Liver (tissue), 3 donors: ENCODE measurements around the gene HOXD4.

Experiments
- ATF3 ChIP-seq: IDR thresholded peaks from 2 replicates; pipeline ENCODE4 v1.6.1; 2016; ENCODE audit warnings: antibody characterized with exemption
- CTCF ChIP-seq: fragments of 150-350 bp; IDR thresholded peaks from 2 replicates; pipeline ENCODE4 v1.5.1; 2017; ENCODE audit warnings: improper control_type of control experiment, low read depth, low read length; ENCODE audit not compliant: missing input control
- FOXA1 ChIP-seq: IDR thresholded peaks from 2 replicates; pipeline ENCODE4 v1.6.1; 2016; ENCODE audit warnings: antibody characterized with exemption
- JUND ChIP-seq, 2 donors: IDR thresholded peaks; 2 replicates each; pipeline ENCODE4 v1.6.1; 2016; ENCODE audit warnings: antibody characterized with exemption in 2 of 2
- REST ChIP-seq: IDR thresholded peaks from 2 replicates; pipeline ENCODE4 v1.6.1; 2016; ENCODE audit warnings: antibody characterized with exemption, mild to moderate bottlenecking
- SP1 ChIP-seq: IDR thresholded peaks from 2 replicates; pipeline ENCODE4 v1.6.1; 2018; ENCODE audit warnings: antibody characterized with exemption, mild to moderate bottlenecking
- YY1 ChIP-seq: IDR thresholded peaks from 2 replicates; pipeline ENCODE4 v1.6.1; 2016; ENCODE audit warnings: antibody characterized with exemption, mild to moderate bottlenecking
- donor health status: healthy.
- donor health status: healthy.

GRCh38 chr2:176178038-176178756 is 26.8 kb downstream of the HOXD4 start:
- TF ChIP-seq YY1 (no peak), CTCF (no peak), ATF3 (no peak), REST (no peak), JUND (IDR thresholded peaks at IDR 0.05) (no peak), FOXA1 (no peak), SP1 (no peak)
